PC-3 (cell line): Measurements from ENCODE around the gene IL16. TPM values are rescaled to one million over a fixed set of nuclear protein-coding genes. Genes with fewer than 3 reads are reported as not detected.

Experiments used
- ATAC-seq: fragments of 200-7000 bp; cut with Tn5 transposase; 2 replicates; pipeline ENCODE4 v1.9.1; 2020; ENCODE audit warnings: mild to moderate bottlenecking, moderate library complexity
- BruUV-seq: library from RNA; stranded (reverse); fragments of 400-500 nt; replicated peaks from 2 replicates; lab custom pipeline; 2021; lab: Mats Ljungman, UMichigan
- CTCF ChIA-PET: fragments of 300-600 bp; sonication (Branson Sonifier 250); formaldehyde crosslinking; loops from one replicate; lab custom pipeline; 2022; ENCODE audit warnings: antibody characterized with exemption; lab: Charles Lee
- POLR2A ChIA-PET: fragments of 300-600 bp; sonication (Branson Sonifier 250); formaldehyde crosslinking; loops from one replicate; lab custom pipeline; 2022; ENCODE audit warnings: antibody characterized with exemption; ENCODE audit not compliant: unreplicated experiment; lab: Charles Lee
- DNase-seq: peaks from one replicate; pipeline ENCODE4 v3.0.0-alpha.2; 2015
- H2AFZ ChIP-seq: fragments of 300-600 bp; sonication (generic); 2 replicates; pipeline ENCODE4 v1.6.0; 2016; ENCODE audit warnings: antibody characterized with exemption, low read length
- H3F3A ChIP-seq: fragments of 300-600 bp; sonication (generic); one replicate; pipeline ENCODE4 v1.6.0; 2017; ENCODE audit warnings: antibody characterized with exemption, low read length, control low read depth, mild to moderate bottlenecking; ENCODE audit not compliant: unreplicated experiment
- H3K27ac ChIP-seq: fragments of 300-600 bp; sonication (generic); 2 replicates; pipeline ENCODE4 v1.5.1; 2016; ENCODE audit warnings: mild to moderate bottlenecking, low read length
- H3K27me3 ChIP-seq: fragments of 300-600 bp; sonication (generic); 2 replicates; pipeline ENCODE4 v1.6.1; 2016; ENCODE audit warnings: low read length, mixed read lengths
- H3K36me3 ChIP-seq: fragments of 300-600 bp; sonication (generic); 2 replicates; pipeline ENCODE4 v1.6.1; 2016; ENCODE audit warnings: low read depth, mixed run types, low read length, mixed read lengths
- H3K4me1 ChIP-seq: fragments of 300-600 bp; sonication (generic); 2 replicates; pipeline ENCODE4 v1.5.1; 2016; ENCODE audit warnings: low read length; ENCODE audit not compliant: insufficient read depth
- H3K4me2 ChIP-seq: fragments of 300-600 bp; sonication (generic); 2 replicates; pipeline ENCODE4 v1.6.0; 2016; ENCODE audit warnings: low read length
- H3K4me3 ChIP-seq: fragments of 300-600 bp; sonication (generic); 2 replicates; pipeline ENCODE4 v1.5.1; 2016; ENCODE audit warnings: mild to moderate bottlenecking, low read length, mixed read lengths
- H3K79me2 ChIP-seq: fragments of 300-600 bp; sonication (generic); 2 replicates; pipeline ENCODE4 v1.6.1; 2017; ENCODE audit warnings: low read length, mixed read lengths
- H3K9ac ChIP-seq: fragments of 300-600 bp; sonication (generic); 2 replicates; pipeline ENCODE4 v1.6.0; 2016; ENCODE audit warnings: mild to moderate bottlenecking, low read length
- H3K9me2 ChIP-seq: fragments of 300-600 bp; sonication (generic); replicated peaks from 2 replicates; pipeline ENCODE4 v1.6.1; 2016; ENCODE audit warnings: mixed run types, low read length, mixed read lengths
- H3K9me3 ChIP-seq: fragments of 300-600 bp; sonication (generic); 2 replicates; pipeline ENCODE4 v1.6.1; 2016; ENCODE audit warnings: low read length, mixed read lengths
- H4K20me1 ChIP-seq: fragments of 300-600 bp; sonication (generic); 2 replicates; pipeline ENCODE4 v1.6.1; 2016; ENCODE audit warnings: low read length, mixed read lengths
- CTCF ChIP-seq: fragments of 300-600 bp; sonication (generic); conservative IDR thresholded peaks from 2 replicates; pipeline ENCODE4 v1.5.1; 2017; ENCODE audit warnings: antibody characterized with exemption, low read depth, mild to moderate bottlenecking, low read length
- EZH2 ChIP-seq: fragments of 300-600 bp; sonication (generic); IDR thresholded peaks from one replicate; pipeline ENCODE4 v1.6.1; 2017; ENCODE audit warnings: antibody characterized with exemption, mild to moderate bottlenecking, low read length; ENCODE audit not compliant: unreplicated experiment
- EZH2phosphoT487 ChIP-seq: fragments of 300-600 bp; sonication (generic); IDR thresholded peaks from 2 replicates; pipeline ENCODE4 v1.6.1; 2018; ENCODE audit warnings: mild to moderate bottlenecking, antibody characterized with exemption, low read length, borderline replicate concordance
- intact Hi-C: fragments of 100-400 bp; cut with micrococcal nuclease; formaldehyde crosslinking; loops from 2 replicates; pipeline ENCODE4 v1.9.0; 2023
- total RNA-seq: library from RNA; depleted of rRNA; stranded (reverse); fragments of >200 nt; gene quantifications from 2 replicates; pipeline ENCODE4 v1.2.3, GENCODE V29; 2014

The IL16 gene
- total RNA-seq, 1 experiment from 2014 or later, result 0.04 TPM

- no peaks in the 10 kb centered on the region for H3K9me3 ChIP-seq
- BruUV-seq, result no TSS peak
- H3K36me3 ChIP-seq, result no peaks in the 10 kb centered on the region
- H3K27me3 ChIP-seq, result peaks cover 50% of the 10 kb centered on the region
- no peak for TF ChIP-seq CTCF
- no peak for TF ChIP-seq EZH2phosphoT487
- TF ChIP-seq EZH2, result no peak
- ATAC-seq, result no peak
- POLR2A ChIA-PET, result no interaction called here
- no peak overlapping the region for H3K9ac ChIP-seq
- H3F3A ChIP-seq, result no peaks in the 10 kb centered on the region
- no peak overlapping the region for H3K4me2 ChIP-seq
- H3K79me2 ChIP-seq, result no peaks in the 10 kb centered on the region
- no peak overlapping the region for H3K27ac ChIP-seq
- H4K20me1 ChIP-seq, result no peaks in the 10 kb centered on the region
- no peak for DNase-seq
- no peak overlapping the region for H2AFZ ChIP-seq
- intact Hi-C loops, result no loop called here
- no peak overlapping the region for H3K4me3 ChIP-seq
- no peaks in the 10 kb centered on the region for H3K4me1 ChIP-seq
- H3K9me2 ChIP-seq, result no peaks in the 10 kb centered on the region
- CTCF ChIA-PET, result no interaction called here
Measured at GRCh38 chr15:81182756-81183438, 13.8 kb upstream of the IL16 start.

- no peak for TF ChIP-seq EZH2phosphoT487
- no peak for TF ChIP-seq EZH2
- TF ChIP-seq CTCF, result no peak
- Histone ChIP-seq H3K9me3 (no peaks in the 10 kb centered on the region), H3K36me3 (no peaks in the 10 kb centered on the region), H3K4me3 (no peak overlapping the region), H4K20me1 (no peaks in the 10 kb centered on the region), H3K27me3 (peaks cover 55% of the 10 kb centered on the region), H3K4me2 (no peak overlapping the region), H3K27ac (no peak overlapping the region), H2AFZ (no peak overlapping the region), H3K79me2 (no peaks in the 10 kb centered on the region), H3K4me1 (no peaks in the 10 kb centered on the region), H3F3A (no peaks in the 10 kb centered on the region), H3K9me2 (no peaks in the 10 kb centered on the region), H3K9ac (no peak overlapping the region)
- intact Hi-C loops, result no loop called here
- DNase-seq (no peak), ATAC-seq (no peak)
- ChIA-PET POLR2A (no interaction called here), CTCF (no interaction called here)
- BruUV-seq, result no TSS peak
Measured at GRCh38 chr15:81183439-81183775, 13.3 kb upstream of the IL16 start.

- H3F3A ChIP-seq, result no peaks in the 10 kb centered on the region
- no peak overlapping the region for H2AFZ ChIP-seq
- H3K79me2 ChIP-seq, result no peaks in the 10 kb centered on the region
- H3K4me1 ChIP-seq, result no peaks in the 10 kb centered on the region
- CTCF ChIA-PET, result no interaction called here
- no peaks in the 10 kb centered on the region for H3K9me3 ChIP-seq
- H3K27ac ChIP-seq, result no peak overlapping the region
- no peak overlapping the region for H3K9ac ChIP-seq
- H3K4me3 ChIP-seq, result no peak overlapping the region
- no peak for TF ChIP-seq CTCF
- TF ChIP-seq EZH2phosphoT487, result no peak
- no peak for TF ChIP-seq EZH2
- no TSS peak for BruUV-seq
- H3K9me2 ChIP-seq, result no peaks in the 10 kb centered on the region
- no peak for DNase-seq
- POLR2A ChIA-PET, result no interaction called here
- peaks cover 58% of the 10 kb centered on the region for H3K27me3 ChIP-seq
- H4K20me1 ChIP-seq, result no peaks in the 10 kb centered on the region
- H3K36me3 ChIP-seq, result no peaks in the 10 kb centered on the region
- H3K4me2 ChIP-seq, result no peak overlapping the region
- ATAC-seq, result no peak
- intact Hi-C loops, result no loop called here
Measured at GRCh38 chr15:81184188-81184587, 12.5 kb upstream of the IL16 start.
